Astrocyte of the spinal cord (primary cell): ENCODE data around the gene TEAD2.
"Not testable (repeated sequence)": the region's sequence is repeated elsewhere in the genome, so short reads cannot be mapped to it uniquely, and the experiment has no call there.

Experiments used
- DNase-seq: peaks from one replicate; pipeline ENCODE4 v3.0.0; 2011; ENCODE audit warnings: low read depth, low spot score
- H3K4me3 ChIP-seq: 2 replicates; pipeline ENCODE4 v1.5.1; 2011; ENCODE audit warnings: low read depth, mild to moderate bottlenecking, low read length, moderate library complexity
- in situ Hi-C: cut with HindIII; loops from 2 replicates; pipeline ENCODE4 v1.10.0; 2017; ENCODE audit warnings: low sequenced_read_pairs
- TF ChIP-seq, protein P1 (sequence below): IDR thresholded peaks from 2 replicates; pipeline ENCODE4 v1.5.1; 2012; ENCODE audit warnings: low read depth, mild to moderate bottlenecking, low read length, inconsistent platforms

TEAD2 gene

DNA sequence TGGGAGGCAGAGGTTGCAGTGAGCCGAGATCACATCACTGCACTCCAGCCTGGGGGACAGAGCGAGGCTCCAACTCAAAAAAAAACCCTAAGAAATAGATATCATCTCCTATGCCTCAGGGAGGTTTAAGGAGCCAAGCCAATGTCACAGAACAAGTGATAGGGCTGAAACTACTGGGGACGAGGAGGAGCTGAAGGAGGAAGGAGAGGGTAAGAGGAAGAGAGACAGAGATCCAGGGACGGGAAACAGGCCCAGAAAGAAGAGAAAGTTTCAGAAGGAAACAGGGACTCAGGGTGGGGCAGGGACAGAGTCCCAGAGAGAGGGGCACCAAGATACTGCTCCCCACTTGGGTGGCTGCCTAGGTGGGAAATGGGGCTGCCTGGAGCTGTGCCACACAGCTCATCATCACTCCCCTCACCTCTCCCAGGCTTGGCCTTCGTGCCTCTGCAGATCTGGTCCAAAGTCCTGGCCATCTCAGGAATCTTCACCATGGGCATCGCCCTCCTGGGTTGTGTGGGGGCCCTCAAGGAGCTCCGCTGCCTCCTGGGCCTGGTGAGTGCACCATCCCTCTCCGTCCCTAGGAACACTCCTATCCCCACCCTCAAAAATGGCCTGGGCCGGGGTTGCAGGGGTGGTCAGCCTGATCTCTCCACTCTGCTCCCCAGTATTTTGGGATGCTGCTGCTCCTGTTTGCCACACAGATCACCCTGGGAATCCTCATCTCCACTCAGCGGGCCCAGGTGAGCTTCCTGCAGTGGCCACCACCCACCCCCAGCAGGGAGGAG is 25.5 kb downstream of the TEAD2 start:
- no peak for DNase-seq
- in situ Hi-C loops: no loop called here
- H3K4me3 ChIP-seq: no peak overlapping the region
- TF ChIP-seq, protein P1, sequence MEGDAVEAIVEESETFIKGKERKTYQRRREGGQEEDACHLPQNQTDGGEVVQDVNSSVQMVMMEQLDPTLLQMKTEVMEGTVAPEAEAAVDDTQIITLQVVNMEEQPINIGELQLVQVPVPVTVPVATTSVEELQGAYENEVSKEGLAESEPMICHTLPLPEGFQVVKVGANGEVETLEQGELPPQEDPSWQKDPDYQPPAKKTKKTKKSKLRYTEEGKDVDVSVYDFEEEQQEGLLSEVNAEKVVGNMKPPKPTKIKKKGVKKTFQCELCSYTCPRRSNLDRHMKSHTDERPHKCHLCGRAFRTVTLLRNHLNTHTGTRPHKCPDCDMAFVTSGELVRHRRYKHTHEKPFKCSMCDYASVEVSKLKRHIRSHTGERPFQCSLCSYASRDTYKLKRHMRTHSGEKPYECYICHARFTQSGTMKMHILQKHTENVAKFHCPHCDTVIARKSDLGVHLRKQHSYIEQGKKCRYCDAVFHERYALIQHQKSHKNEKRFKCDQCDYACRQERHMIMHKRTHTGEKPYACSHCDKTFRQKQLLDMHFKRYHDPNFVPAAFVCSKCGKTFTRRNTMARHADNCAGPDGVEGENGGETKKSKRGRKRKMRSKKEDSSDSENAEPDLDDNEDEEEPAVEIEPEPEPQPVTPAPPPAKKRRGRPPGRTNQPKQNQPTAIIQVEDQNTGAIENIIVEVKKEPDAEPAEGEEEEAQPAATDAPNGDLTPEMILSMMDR: no peak

DNA sequence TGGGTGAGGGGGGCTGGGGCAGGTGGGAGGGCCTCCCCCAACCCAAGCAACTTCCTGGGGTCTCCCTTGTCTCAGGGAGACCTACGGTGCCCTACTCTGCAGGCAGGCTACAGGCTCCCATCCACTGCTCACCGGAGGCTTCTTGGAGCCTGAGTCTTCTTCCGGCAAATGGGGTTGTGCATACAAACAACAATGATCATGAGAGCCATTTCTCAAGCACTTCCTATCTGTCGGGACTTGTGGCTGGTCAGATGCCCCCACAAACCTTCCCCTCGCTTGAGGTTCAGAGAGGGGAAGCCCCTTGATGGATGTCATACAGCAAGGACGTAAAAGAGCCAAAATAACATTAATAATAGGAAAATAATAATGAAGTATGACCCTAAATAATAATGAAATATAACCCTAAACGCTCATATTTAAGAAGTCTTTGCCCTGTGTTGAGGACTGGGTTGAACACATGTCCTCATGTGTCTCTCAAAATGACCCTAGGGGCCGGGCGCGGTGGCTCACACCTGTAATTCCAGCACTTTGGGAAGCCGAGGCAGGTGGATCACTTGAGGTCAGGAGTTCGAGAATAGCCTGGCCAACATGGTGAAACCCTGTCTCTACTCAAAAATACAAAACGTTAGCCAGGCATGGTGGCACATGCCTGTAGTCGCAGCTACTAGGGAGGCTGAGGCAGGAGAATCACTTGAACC is 26.3 kb downstream of the TEAD2 start:
- H3K4me3 ChIP-seq: no peak overlapping the region
- TF ChIP-seq, protein P1: no peak
- in situ Hi-C loops: no loop called here
- no peak for DNase-seq

DNA sequence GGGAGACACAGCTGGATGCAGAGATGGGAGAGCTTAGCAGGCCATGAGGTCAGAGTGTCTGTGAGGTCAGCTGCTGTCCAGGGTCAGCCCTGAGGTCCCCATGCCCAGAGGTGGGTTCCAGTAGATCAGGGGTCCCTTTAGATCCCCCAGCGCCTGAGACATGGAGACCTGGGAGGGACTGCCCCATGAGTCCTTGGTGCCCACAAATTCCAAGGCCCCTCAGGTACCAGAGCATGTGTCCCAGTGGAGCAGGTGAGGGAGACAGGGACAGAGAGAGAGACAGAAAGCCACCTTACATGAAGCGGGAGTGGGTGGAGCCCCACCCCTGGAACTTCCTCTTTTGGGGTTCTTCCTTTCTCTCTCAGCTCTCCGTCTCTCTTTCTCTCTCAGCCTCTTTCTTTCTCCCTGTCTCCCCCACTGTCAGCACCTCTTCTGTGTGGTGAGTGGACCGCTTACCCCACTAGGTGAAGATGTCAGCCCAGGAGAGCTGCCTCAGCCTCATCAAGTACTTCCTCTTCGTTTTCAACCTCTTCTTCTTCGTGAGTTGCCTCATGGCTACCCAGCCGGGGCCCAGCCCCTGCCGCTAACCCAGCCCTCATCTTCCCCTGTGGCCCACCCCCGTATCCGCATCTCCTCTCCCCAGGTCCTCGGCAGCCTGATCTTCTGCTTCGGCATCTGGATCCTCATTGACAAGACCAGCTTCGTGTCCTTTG is 27.0 kb downstream of the TEAD2 start, which contains the start of gene CD37:
Gene CD37, plus strand, starts transcription at position 336 of the 713 bp plus-strand sequence. Its CDS starts 135 bp downstream, at position 471.
- H3K4me3 ChIP-seq: no peak within 1 kb of the TSS
- in situ Hi-C loops: no loop called here
- no peak for DNase-seq
- TF ChIP-seq, protein P1: no peak

DNA sequence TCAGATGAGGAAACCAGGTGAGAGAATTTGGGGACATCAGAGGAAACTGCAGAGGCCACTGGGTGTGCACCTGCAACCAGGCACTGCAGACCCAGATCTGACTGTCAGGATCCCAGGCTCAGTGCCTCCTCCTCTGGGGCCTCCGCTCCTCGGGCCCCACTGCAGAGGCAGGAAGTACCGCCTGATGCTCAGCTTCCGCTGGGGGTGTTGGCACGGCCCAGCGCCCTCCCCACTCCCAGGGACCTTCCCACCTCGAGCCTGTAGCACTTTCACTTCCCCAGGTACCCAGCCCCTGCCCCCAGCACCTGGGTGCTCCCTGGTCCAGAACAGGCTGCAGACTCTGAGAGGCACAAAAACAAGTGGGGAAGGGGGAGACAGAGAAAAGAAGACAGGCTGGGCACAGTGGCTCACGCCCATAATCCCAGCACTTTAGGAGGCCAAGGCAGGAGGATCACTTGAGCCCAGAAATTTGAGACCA is 28.4 kb downstream of the TEAD2 start:
- in situ Hi-C loops: no loop called here
- no peak overlapping the region for H3K4me3 ChIP-seq
- TF ChIP-seq, protein P1: no peak
- DNase-seq: no peak

DNA sequence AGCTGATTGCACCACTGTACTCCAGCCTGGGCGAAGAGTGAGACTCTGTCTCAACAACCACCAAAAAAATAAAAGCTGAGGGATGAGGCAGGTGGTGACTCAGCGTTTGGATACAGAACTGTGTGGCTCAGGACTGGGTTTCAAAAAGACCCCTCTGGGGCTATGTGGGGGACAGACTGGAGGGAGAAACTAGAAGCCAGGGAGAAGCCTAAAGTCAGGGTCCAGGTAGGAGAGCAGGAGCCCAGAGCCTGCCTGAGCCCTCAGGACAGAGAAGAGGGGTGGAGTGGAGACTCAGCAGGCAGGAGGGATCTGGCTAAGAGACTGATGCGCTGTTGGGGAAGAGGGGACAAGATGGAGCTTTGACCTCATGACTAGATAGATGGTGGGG is 28.8 kb downstream of the TEAD2 start:
- no peak for DNase-seq
- TF ChIP-seq, protein P1: no peak
- H3K4me3 ChIP-seq: no peak overlapping the region
- in situ Hi-C loops: no loop called here

DNA sequence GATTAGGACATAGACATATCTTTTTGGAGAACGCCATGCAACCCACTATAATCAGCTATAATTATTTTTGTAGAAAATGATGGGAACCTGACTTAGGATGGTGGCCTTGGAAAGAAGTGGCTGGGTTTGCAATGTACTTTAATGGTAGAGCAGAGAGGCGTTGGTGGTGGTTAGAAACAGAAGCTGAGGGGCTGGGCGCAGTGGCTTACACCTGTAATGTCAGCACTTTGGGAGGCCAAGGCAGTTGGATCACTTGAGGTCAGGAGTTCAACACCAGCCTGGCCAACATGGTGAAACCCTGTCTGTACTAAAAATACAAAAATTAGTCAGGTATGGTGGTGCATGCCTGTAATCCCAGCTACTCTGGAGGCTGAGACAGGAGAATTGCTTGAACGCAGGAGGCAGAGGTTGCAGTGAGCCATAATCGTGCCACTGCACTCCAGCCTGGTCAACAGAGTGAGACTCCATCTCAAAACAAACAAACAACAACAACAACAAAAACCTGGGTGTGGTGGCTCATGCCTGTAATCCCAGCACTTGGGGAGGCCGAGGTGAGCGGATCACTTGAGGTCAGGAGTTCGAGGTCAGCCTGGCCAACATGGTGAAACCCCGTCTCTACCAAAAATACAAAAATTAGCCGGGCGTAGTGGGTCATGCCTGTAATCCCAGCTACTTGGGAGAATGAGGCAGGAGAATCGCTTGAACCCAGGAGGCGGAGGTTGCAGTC is 29.4 kb downstream of the TEAD2 start:
- DNase-seq, H3K4me3 ChIP-seq, in situ Hi-C loops: not testable (repeated sequence)
